HepG2 (cell line): ENCODE results near the gene PDILT. TPM values are rescaled to one million over a fixed set of nuclear protein-coding genes. Genes with fewer than 3 reads are reported as not detected.
A peak's percentile ranks its signal among the peaks of the same experiment; 100 is the strongest.

ENCODE experiments used
- ATAC-seq: fragments of 200-7000 bp; cut with Tn5 transposase; 3 replicates; pipeline ENCODE4 v1.9.1; 2020; ENCODE audit warnings: mild to moderate bottlenecking, moderate library complexity
- BruUV-seq: library from RNA; stranded (reverse); fragments of 400-500 nt; replicated peaks from 2 replicates; lab custom pipeline; 2021; lab: Mats Ljungman, UMichigan
- CTCF ChIA-PET: fragments of 300-600 bp; formaldehyde crosslinking; extraction: SDS; loops from one replicate; lab custom pipeline; 2021; ENCODE audit warnings: low total read pairs, inconsistent platforms, low intra/inter-chr PET ratio; lab: Yijun Ruan, JAX
- POLR2A ChIA-PET: fragments of 350-600 bp; sonication (Branson Sonifier 250); formaldehyde crosslinking; loops from one replicate; lab custom pipeline; 2020; ENCODE audit warnings: antibody characterized with exemption, inconsistent platforms; lab: Yijun Ruan, JAX
- DNase-seq: peaks from one replicate; pipeline ENCODE4 v3.0.0-alpha.2; 2015; ENCODE audit warnings: low spot score
- FAIRE-seq: peaks from 3 replicates; lab custom pipeline; 2011; peaks lifted over from hg19 to GRCh38; lab: Jason Lieb, UNC
- H2AFZ ChIP-seq: one replicate; pipeline ENCODE4 v1.6.1; 2011; ENCODE audit warnings: low read length, inconsistent platforms
- H3K27ac ChIP-seq: fragments of 300-600 bp; 3 replicates; pipeline ENCODE4 v1.8.0; 2011; ENCODE audit warnings: mixed run types, mild to moderate bottlenecking, mixed read lengths, low read length, inconsistent platforms; ENCODE audit not compliant: insufficient read depth; ENCODE audit errors: extremely low read length
- H3K27me3 ChIP-seq, 2 experiments: fragments of 200-600 bp in 1 of 2; 2 replicates in 1 of 2; 3 replicates in 1 of 2; pipeline versions ENCODE4 v1.6.0 to v1.8.0; 2011; ENCODE audit warnings: low read length in 2 of 2, mild to moderate bottlenecking in 2 of 2, moderate library complexity in 2 of 2, inconsistent platforms in 1 of 2; ENCODE audit not compliant: insufficient read depth in 2 of 2, control insufficient read depth in 1 of 2
- H3K36me3 ChIP-seq, 2 experiments: fragments of 200-600 bp in 1 of 2; replicated peaks in 1 of 2; 2 replicates in 1 of 2; 3 replicates in 1 of 2; pipeline versions ENCODE4 v1.5.1 to v1.8.0; 2011; ENCODE audit warnings: low read length in 2 of 2, inconsistent platforms in 1 of 2; ENCODE audit not compliant: insufficient read depth in 2 of 2, control insufficient read depth in 1 of 2
- H3K4me1 ChIP-seq: 2 replicates; pipeline ENCODE4 v1.5.1; 2012; ENCODE audit warnings: low read length, inconsistent platforms; ENCODE audit not compliant: insufficient read depth
- H3K4me2 ChIP-seq: 2 replicates; pipeline ENCODE4 v1.6.0; 2011; ENCODE audit warnings: low read depth, low read length, inconsistent platforms
- H3K4me3 ChIP-seq, 3 experiments: fragments of 200-600 bp in 1 of 3; sonication (generic), shearing (Covaris generic) in 1 of 3; replicated peaks in 1 of 3; 2 replicates each; pipeline ENCODE4 v1.5.1; 2011 to 2016; ENCODE audit warnings: low read length in 3 of 3, inconsistent platforms in 2 of 3, low read depth in 2 of 3, mild to moderate bottlenecking in 2 of 3, control low read depth in 1 of 3, mixed read lengths in 1 of 3; ENCODE audit not compliant: insufficient read depth in 1 of 3
- H3K79me2 ChIP-seq: one replicate; pipeline ENCODE4 v1.6.1; 2011; ENCODE audit warnings: low read length, inconsistent platforms; ENCODE audit not compliant: insufficient read depth
- H3K9ac ChIP-seq: 2 replicates; pipeline ENCODE4 v1.6.0; 2011; ENCODE audit warnings: mild to moderate bottlenecking, low read depth, low read length, inconsistent platforms; ENCODE audit not compliant: insufficient read depth
- H3K9me3 ChIP-seq: 2 replicates; pipeline ENCODE4 v1.5.1; 2012; ENCODE audit warnings: mild to moderate bottlenecking, low read length
- H4K20me1 ChIP-seq: 2 replicates; pipeline ENCODE4 v1.6.0; 2011; ENCODE audit warnings: inconsistent platforms, mild to moderate bottlenecking, low read length, moderate library complexity; ENCODE audit not compliant: insufficient read depth
- CHD4 ChIP-seq: fragments of 200-600 bp; sonication (generic); IDR thresholded peaks from 2 replicates; pipeline ENCODE4 v1.7.0; 2017; ENCODE audit warnings: mild to moderate bottlenecking, low read length, borderline replicate concordance
- FOSL2 ChIP-seq: sonication (generic); formaldehyde crosslinking; IDR thresholded peaks from 2 replicates; pipeline ENCODE4 v1.4.0; 2020; ENCODE audit warnings: missing genetic modification reagents
- HIC2 ChIP-seq: sonication (generic); formaldehyde crosslinking; IDR thresholded peaks from 2 replicates; pipeline ENCODE4 v1.9.0; 2022; ENCODE audit warnings: low read depth, missing genetic modification reagents
- IRX3 ChIP-seq: sonication (generic); formaldehyde crosslinking; IDR thresholded peaks from 2 replicates; pipeline ENCODE4 v1.8.1; 2023; ENCODE audit warnings: mild to moderate bottlenecking, low read depth, missing genetic modification reagents, borderline replicate concordance
- JUND ChIP-seq: sonication (generic); formaldehyde crosslinking; IDR thresholded peaks from 2 replicates; pipeline ENCODE4 v1.8.0; 2022; ENCODE audit warnings: mild to moderate bottlenecking, missing genetic modification reagents
- KDM3A ChIP-seq: IDR thresholded peaks from 2 replicates; pipeline ENCODE4 v1.6.1; 2018; ENCODE audit warnings: low read depth, missing compliant biosample characterization
- KLF16 ChIP-seq, 2 experiments: sonication (generic) in 1 of 2; formaldehyde crosslinking in 1 of 2; IDR thresholded peaks; 2 replicates each; pipeline versions ENCODE4 v1.6.1 to v1.8.0; 2016 to 2023; ENCODE audit warnings: missing genetic modification reagents in 2 of 2, missing compliant biosample characterization in 1 of 2
- NCOA2 ChIP-seq: sonication (generic); formaldehyde crosslinking; IDR thresholded peaks from 2 replicates; pipeline ENCODE4 v1.8.0; 2022; ENCODE audit warnings: inconsistent platforms
- NR1H2 ChIP-seq: sonication (generic); formaldehyde crosslinking; IDR thresholded peaks from 2 replicates; pipeline ENCODE4 v1.8.1; 2022; ENCODE audit warnings: low read depth, missing genetic modification reagents, borderline replicate concordance
- PCBP2 ChIP-seq: fragments of 200-400 bp; formaldehyde crosslinking; optimal IDR thresholded peaks from 2 replicates; pipeline ENCODE3; 2018; ENCODE audit warnings: low read length, low read depth; ENCODE audit not compliant: poor library complexity, severe bottlenecking
- RAD21 ChIP-seq: fragments of 450-650 bp; formaldehyde crosslinking; IDR thresholded peaks from 2 replicates; pipeline ENCODE4 v1.5.0; 2020; ENCODE audit warnings: mild to moderate bottlenecking
- SKI ChIP-seq: fragments of 450-650 bp; IDR thresholded peaks from one replicate; pipeline ENCODE4 v1.6.1; 2018; ENCODE audit warnings: mild to moderate bottlenecking; ENCODE audit not compliant: partially characterized antibody
- ZBTB25 ChIP-seq: IDR thresholded peaks from 2 replicates; pipeline ENCODE4 v1.6.1; 2018; ENCODE audit warnings: missing genetic modification reagents
- ZNF160 ChIP-seq: sonication (generic); formaldehyde crosslinking; IDR thresholded peaks from 2 replicates; pipeline ENCODE4 v1.8.0; 2022; ENCODE audit warnings: mild to moderate bottlenecking, inconsistent platforms, missing genetic modification reagents
- ZNF572 ChIP-seq: sonication (generic); formaldehyde crosslinking; IDR thresholded peaks from 2 replicates; pipeline ENCODE4 v1.5.1; 2020; ENCODE audit warnings: mild to moderate bottlenecking, missing genetic modification reagents
- whole genome bisulfite sequencing: methylation state at CpG from one replicate; pipeline ENCODE4 v1.1.6; 2017; ENCODE audit warnings: low lambda C conversion rate; 5-methylcytosine and 5-hydroxymethylcytosine counted together
- in situ Hi-C: cut with HindIII; loops from 2 replicates; pipeline ENCODE4 v1.10.0; 2017; ENCODE audit warnings: low pct_unique_long_range_greater_than_20kb; ENCODE audit not compliant: extremely low pct_ligation_motif_present
- intact Hi-C: fragments of 100-400 bp; cut with micrococcal nuclease; formaldehyde crosslinking; loops from one replicate; pipeline ENCODE4 v1.10.0; 2022; ENCODE audit not compliant: unreplicated experiment
- polyA plus RNA-seq, 8 experiments: library from polyadenylated mRNA; depleted of rRNA in 3 of 8; stranded (reverse) in 7 of 8; unstranded in 1 of 8; fragments of >200 nt; fragmentation: Illumina TruSeq in 4 of 8; extraction: Trizol in 4 of 8; gene quantifications; 2 replicates each; pipeline versions ENCODE4 v1.2.1 to v1.2.3, GENCODE V29; 2011 to 2016; ENCODE audit warnings: low read depth in 4 of 8, missing spikeins in 1 of 8, mixed read lengths in 1 of 8; ENCODE audit not compliant: insufficient read depth in 1 of 8
- total RNA-seq, 5 experiments: library from RNA; depleted of rRNA; stranded (reverse); fragments of >200 nt; fragmentation: Illumina TruSeq; extraction: Trizol; gene quantifications; 2 replicates each; pipeline ENCODE4 v1.2.3, GENCODE V29; 2016; ENCODE audit warnings: low read depth in 1 of 5
- TF ChIP-seq, protein P1 (sequence below): IDR thresholded peaks from 2 replicates; pipeline ENCODE4 v1.6.1; 2016; ENCODE audit warnings: missing genetic modification reagents, missing compliant biosample characterization
- TF ChIP-seq, protein P2 (sequence below): sonication (generic); formaldehyde crosslinking; IDR thresholded peaks from 2 replicates; pipeline ENCODE4 v1.5.0; 2020; ENCODE audit warnings: mild to moderate bottlenecking, missing genetic modification reagents, borderline replicate concordance

Gene PDILT
- total and polyA plus RNA-seq, 2 of the 13 experiments (the other 11 are each of a cell fraction or from before 2014, with no cell fraction given) = not detected

GRCh38 chr16:20383106-20384029 lies 21.2 kb downstream of the PDILT start:
- CTCF ChIA-PET = interaction anchor here (0.8 to 3.1 kb wide), 6 partner anchors 21 to 484 kb away, joined by 3 to 26 read pairs (median 8); no protein-coding TSS in a partner anchor
- ATAC-seq = peak; percentile 85
- intact Hi-C loops = loop anchor here (1.0 to 2.0 kb wide), 4 partner anchors 23 to 485 kb away; no protein-coding TSS in a partner anchor
- Histone ChIP-seq H3K79me2 (no peaks in the 10 kb centered on the region), H3K9ac (no peak overlapping the region), H3K9me3 (no peaks in the 10 kb centered on the region), H2AFZ (no peak overlapping the region), H4K20me1 (no peaks in the 10 kb centered on the region), H3K4me1 (peaks cover 21% of the 10 kb centered on the region), H3K4me2 (peak overlapping the region; percentile 30; the same call in 1 of the 2 replicates), H3K4me3 (no peak overlapping the region), H3K27me3 (no peaks in the 10 kb centered on the region), H3K27ac (no peak overlapping the region), H3K36me3 (no peaks in the 10 kb centered on the region)
- in situ Hi-C loops = loop anchor here (25.0 kb wide), 1 partner anchor 796 kb away; no protein-coding TSS in a partner anchor
- BruUV-seq = no TSS peak
- DNase-seq = peak; percentile 84
- peak; percentile 97 for FAIRE-seq
- POLR2A ChIA-PET = no interaction called here
- 10% methylated on average over 11 of the region's 11 CpGs for WGBS
- TF ChIP-seq CHD4 = no peak
- TF ChIP-seq ZBTB25 (CRISPR knock-in tag) = 0 out of 2 replicates have a peak, but pooled peaks have one; percentile 41
- TF ChIP-seq, protein P1, sequence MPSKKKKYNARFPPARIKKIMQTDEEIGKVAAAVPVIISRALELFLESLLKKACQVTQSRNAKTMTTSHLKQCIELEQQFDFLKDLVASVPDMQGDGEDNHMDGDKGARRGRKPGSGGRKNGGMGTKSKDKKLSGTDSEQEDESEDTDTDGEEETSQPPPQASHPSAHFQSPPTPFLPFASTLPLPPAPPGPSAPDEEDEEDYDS = peak; percentile 19; the same call in 1 of the 2 replicates
- TF ChIP-seq KLF16 (CRISPR knock-in tag; IDR thresholded peaks at IDR 0.05) = 0 out of 4 replicates have a peak, but pooled peaks of 1 of the 2 experiments have one; percentile 29
- TF ChIP-seq JUND (CRISPR knock-in tag) = 0 out of 2 replicates have a peak, but pooled peaks have one; percentile 21
- TF ChIP-seq RAD21 (CRISPR knock-in tag) = peak; percentile 95
- peak; percentile 52; the same call in 1 of the 2 replicates for TF ChIP-seq KDM3A
- TF ChIP-seq SKI = no peak
- 0 out of 2 replicates have a peak, but pooled peaks have one; percentile 63 for TF ChIP-seq ZNF572 (CRISPR knock-in tag)
- TF ChIP-seq, protein P2, sequence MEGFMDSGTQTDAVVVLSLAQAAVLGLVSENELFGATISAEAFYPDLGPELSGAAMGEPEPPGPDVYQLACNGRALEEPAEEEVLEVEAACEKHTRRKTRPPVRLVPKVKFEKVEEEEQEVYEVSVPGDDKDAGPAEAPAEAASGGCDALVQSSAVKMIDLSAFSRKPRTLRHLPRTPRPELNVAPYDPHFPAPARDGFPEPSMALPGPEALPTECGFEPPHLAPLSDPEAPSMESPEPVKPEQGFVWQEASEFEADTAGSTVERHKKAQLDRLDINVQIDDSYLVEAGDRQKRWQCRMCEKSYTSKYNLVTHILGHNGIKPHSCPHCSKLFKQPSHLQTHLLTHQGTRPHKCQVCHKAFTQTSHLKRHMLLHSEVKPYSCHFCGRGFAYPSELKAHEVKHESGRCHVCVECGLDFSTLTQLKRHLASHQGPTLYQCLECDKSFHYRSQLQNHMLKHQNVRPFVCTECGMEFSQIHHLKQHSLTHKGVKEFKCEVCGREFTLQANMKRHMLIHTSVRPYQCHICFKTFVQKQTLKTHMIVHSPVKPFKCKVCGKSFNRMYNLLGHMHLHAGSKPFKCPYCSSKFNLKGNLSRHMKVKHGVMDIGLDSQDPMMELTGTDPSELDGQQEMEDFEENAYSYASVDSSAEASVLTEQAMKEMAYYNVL (CRISPR knock-in tag) = no peak
- TF ChIP-seq ZNF160 (CRISPR knock-in tag) = no peak
- TF ChIP-seq HIC2 = no peak
- TF ChIP-seq NR1H2 (CRISPR knock-in tag) = no peak
- no peak for TF ChIP-seq IRX3 (CRISPR knock-in tag)
- 0 out of 2 replicates have a peak, but pooled peaks have one; percentile 20 for TF ChIP-seq NCOA2 (CRISPR knock-in tag)
- no peak for TF ChIP-seq PCBP2
- peak; percentile 35; the same call in 1 of the 2 replicates for TF ChIP-seq FOSL2 (CRISPR knock-in tag)
